Keratinocyte (primary cell): ENCODE results near the gene HTT-AS. TPM values are rescaled to one million over a fixed set of nuclear protein-coding genes. Genes with fewer than 3 reads are reported as not detected.

Experiments
- DNase-seq: peaks from one replicate; pipeline ENCODE4 v3.0.0-alpha.2; 2011; ENCODE audit warnings: low read depth, missing footprints, low spot score
- FAIRE-seq: peaks from 2 replicates; lab custom pipeline; 2011; peaks lifted over from hg19 to GRCh38; lab: Jason Lieb, UNC
- H2AFZ ChIP-seq: 2 replicates; pipeline ENCODE4 v1.6.0; 2012; ENCODE audit warnings: low read length, control low read depth, inconsistent platforms; ENCODE audit not compliant: control insufficient read depth
- H3K27ac ChIP-seq: 2 replicates; pipeline ENCODE4 v1.5.1; 2011; ENCODE audit warnings: low read length; ENCODE audit not compliant: control insufficient read depth, insufficient read depth
- H3K27me3 ChIP-seq: 3 replicates; pipeline ENCODE4 v1.6.0; 2011; ENCODE audit warnings: low read length; ENCODE audit not compliant: control insufficient read depth, insufficient read depth; ENCODE audit errors: extremely low read depth
- H3K36me3 ChIP-seq, 2 experiments: 2 replicates in 1 of 2; 3 replicates in 1 of 2; pipeline ENCODE4 v1.5.1; 2011; ENCODE audit warnings: low read length in 2 of 2, mild to moderate bottlenecking in 1 of 2; ENCODE audit not compliant: control insufficient read depth in 2 of 2, insufficient read depth in 2 of 2; ENCODE audit errors: extremely low read depth in 1 of 2
- H3K4me1 ChIP-seq: 3 replicates; pipeline ENCODE4 v1.5.1; 2011; ENCODE audit warnings: low read length; ENCODE audit not compliant: control insufficient read depth, insufficient read depth; ENCODE audit errors: extremely low read depth
- H3K4me2 ChIP-seq: 3 replicates; pipeline ENCODE4 v1.6.0; 2011; ENCODE audit warnings: low read depth, low read length; ENCODE audit not compliant: control insufficient read depth, insufficient read depth; ENCODE audit errors: extremely low read depth
- H3K4me3 ChIP-seq, 3 experiments: fragments of 200-600 bp in 1 of 3; sonication (generic) in 1 of 3; 2 replicates in 2 of 3; 3 replicates in 1 of 3; pipeline ENCODE4 v1.5.1; 2011 to 2016; ENCODE audit warnings: low read length in 3 of 3, mild to moderate bottlenecking in 3 of 3, control low read depth in 2 of 3, inconsistent platforms in 1 of 3, low read depth in 1 of 3, mixed read lengths in 1 of 3, mixed run types in 1 of 3, moderate library complexity in 1 of 3; ENCODE audit not compliant: control insufficient read depth in 2 of 3, insufficient read depth in 2 of 3; ENCODE audit errors: extremely low read depth in 1 of 3
- H3K79me2 ChIP-seq: 2 replicates; pipeline ENCODE4 v1.6.0; 2012; ENCODE audit warnings: low read length; ENCODE audit not compliant: control insufficient read depth, insufficient read depth
- H3K9ac ChIP-seq: 3 replicates; pipeline ENCODE4 v1.6.0; 2011; ENCODE audit warnings: low read length; ENCODE audit not compliant: control insufficient read depth, insufficient read depth; ENCODE audit errors: extremely low read depth
- H3K9me1 ChIP-seq: 3 replicates; pipeline ENCODE4 v1.6.0; 2011; ENCODE audit warnings: low read length; ENCODE audit not compliant: control insufficient read depth, insufficient read depth; ENCODE audit errors: extremely low read depth
- H3K9me3 ChIP-seq: 2 replicates; pipeline ENCODE4 v1.5.1; 2012; ENCODE audit warnings: low read depth, low read length; ENCODE audit not compliant: control insufficient read depth
- H4K20me1 ChIP-seq: 3 replicates; pipeline ENCODE4 v1.6.0; 2011; ENCODE audit warnings: low read length; ENCODE audit not compliant: control insufficient read depth, insufficient read depth; ENCODE audit errors: extremely low read depth
- CTCF ChIP-seq, 3 experiments: IDR thresholded peaks in 1 of 3; conservative IDR thresholded peaks in 1 of 3; optimal IDR thresholded peaks in 1 of 3; 2 replicates in 2 of 3; 3 replicates in 1 of 3; pipeline versions ENCODE3 to v1.5.1; 2011; ENCODE audit warnings: low read length in 3 of 3, mild to moderate bottlenecking in 3 of 3, moderate library complexity in 2 of 3, control low read depth in 1 of 3, inconsistent platforms in 1 of 3; ENCODE audit not compliant: insufficient read depth in 2 of 3; ENCODE audit errors: extremely low read depth in 1 of 3
- EZH2 ChIP-seq: IDR thresholded peaks from one replicate; pipeline ENCODE4 v1.6.1; 2012; ENCODE audit warnings: inconsistent platforms, mild to moderate bottlenecking, low read length, moderate library complexity
- dilution Hi-C: fragments of 300-500 bp; cut with MboI; formaldehyde crosslinking; loops from one replicate; pipeline ENCODE4 v1.7.0; 2020; ENCODE audit warnings: low sequenced_read_pairs; ENCODE audit not compliant: extremely low pct_ligation_motif_present
- polyA plus RNA-seq, 5 experiments: library from polyadenylated mRNA; depleted of rRNA in 3 of 5; stranded (reverse) in 3 of 5; stranded (forward) in 1 of 5; unstranded in 1 of 5; fragments of >200 nt; gene quantifications; 1 replicate in 1 of 5; 2 replicates in 3 of 5; 3 replicates in 1 of 5; pipeline versions ENCODE4 v1.2.1 to v1.2.3, GENCODE V29; 2011 to 2012; ENCODE audit warnings: missing spikeins in 2 of 5, low read depth in 1 of 5, low replicate concordance in 1 of 5

HTT-AS gene
- polyA plus RNA-seq, 1 donor (not counting 4 experiments of a cell fraction or from before 2014, with no cell fraction given) = not detected

DNA sequence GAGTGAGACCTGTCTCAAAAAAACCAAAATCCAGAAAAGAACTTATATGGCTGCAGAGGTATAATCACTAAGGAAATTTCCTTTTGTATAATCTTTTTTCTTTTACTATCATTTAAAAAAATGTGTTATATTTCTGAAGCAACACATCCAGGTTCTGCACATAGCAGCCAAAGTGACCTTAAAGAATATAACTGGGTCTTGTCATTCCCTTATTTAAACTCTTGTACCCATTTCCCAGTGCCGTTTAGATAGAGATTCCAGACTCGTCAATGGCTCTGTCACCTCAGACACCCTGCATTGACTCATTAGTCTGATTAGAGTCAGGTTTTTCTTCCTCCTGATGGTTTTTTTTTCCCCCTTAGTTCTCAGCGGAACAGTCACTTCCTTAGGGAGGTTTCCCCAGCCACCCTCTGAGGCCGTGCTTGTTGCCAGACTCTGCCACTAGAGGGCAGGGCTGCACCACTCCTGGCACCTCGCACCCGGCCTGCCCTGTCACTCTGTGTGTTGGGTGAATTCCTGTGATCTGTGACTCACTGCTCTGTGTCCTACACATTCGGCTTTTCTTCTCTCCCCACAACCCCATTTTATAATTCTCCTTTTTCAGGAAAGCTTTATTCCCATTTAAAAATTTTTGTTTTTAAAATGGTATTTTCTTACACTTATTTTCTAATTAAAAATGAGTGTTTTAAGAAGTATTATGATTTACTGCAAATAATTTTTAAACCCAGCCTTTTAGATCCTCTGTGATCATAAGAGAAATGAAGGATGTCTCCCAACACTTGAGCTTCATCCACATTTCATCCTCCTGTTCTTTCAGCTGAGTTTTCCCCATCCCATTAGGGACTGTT, 32.2 kb upstream of the HTT-AS start:
- TF ChIP-seq CTCF (optimal IDR thresholded peaks at IDR 0.05 in 1 of 3, IDR thresholded peaks at IDR 0.05 in 1 of 3, conservative IDR thresholded peaks at IDR 0.05 in 1 of 3; ENCODE audit: extremely low read depth in 1 of 3, insufficient read depth in 2 of 3, low read length in 3 of 3) (peak; percentile 97 to 100 (median 99)), EZH2 (no peak)
- H3K9me1 ChIP-seq = no peaks in the 10 kb centered on the region
- H3K36me3 ChIP-seq = peaks cover 14 to 20% of the 10 kb centered on the region in 2 experiments
- H3K4me2 ChIP-seq = peak overlapping the region; percentile 7
- dilution Hi-C loops = no loop called here
- H3K27me3 ChIP-seq = no peaks in the 10 kb centered on the region
- no peak overlapping the region for H2AFZ ChIP-seq
- H3K79me2 ChIP-seq = peaks cover 4% of the 10 kb centered on the region
- H4K20me1 ChIP-seq = peaks cover 2% of the 10 kb centered on the region
- peak; percentile 41 for DNase-seq
- peaks cover 12% of the 10 kb centered on the region for H3K4me1 ChIP-seq
- no peak overlapping the region for H3K4me3 ChIP-seq
- H3K9me3 ChIP-seq = no peaks in the 10 kb centered on the region
- H3K27ac ChIP-seq = peak overlapping the region; percentile 41
- H3K9ac ChIP-seq = no peak overlapping the region
- peak; percentile 84 for FAIRE-seq

DNA sequence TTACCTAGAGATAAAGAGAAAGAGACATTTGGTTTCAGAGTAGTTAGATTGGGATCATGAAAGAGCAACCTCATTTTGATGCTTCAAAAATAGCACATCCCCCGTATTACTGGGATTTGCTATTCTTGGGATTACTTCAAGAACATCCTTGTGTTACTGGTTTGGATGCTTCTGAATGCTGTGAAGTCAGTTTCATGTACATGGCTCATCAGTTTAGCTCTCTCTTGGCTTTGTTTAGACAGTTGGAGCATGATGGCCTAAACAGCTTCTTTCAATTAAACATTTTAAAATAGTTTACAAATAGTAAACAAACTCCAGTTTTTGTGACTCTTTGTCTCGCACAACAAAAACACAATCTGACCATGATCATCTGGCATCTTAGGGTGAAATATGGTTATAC, 24.0 kb upstream of the HTT-AS start:
- Histone ChIP-seq H4K20me1 (no peaks in the 10 kb centered on the region), H3K4me1 (no peaks in the 10 kb centered on the region), H3K9me3 (no peaks in the 10 kb centered on the region), H3K4me2 (no peak overlapping the region), H3K4me3 (no peak overlapping the region), H3K79me2 (peaks cover 11% of the 10 kb centered on the region), H3K27me3 (no peaks in the 10 kb centered on the region), H2AFZ (no peak overlapping the region), H3K9ac (no peak overlapping the region), H3K9me1 (no peaks in the 10 kb centered on the region), H3K36me3 (peaks cover 10 to 21% of the 10 kb centered on the region in 2 experiments), H3K27ac (no peak overlapping the region)
- DNase-seq (no peak), FAIRE-seq (no peak)
- dilution Hi-C loops = no loop called here
- TF ChIP-seq EZH2 = no peak
- TF ChIP-seq CTCF (optimal IDR thresholded peaks at IDR 0.05 in 1 of 3, IDR thresholded peaks at IDR 0.05 in 1 of 3, conservative IDR thresholded peaks at IDR 0.05 in 1 of 3; ENCODE audit: extremely low read depth in 1 of 3, insufficient read depth in 2 of 3, low read length in 3 of 3) = no peak
